Measurements from ENCODE around the gene LRP4.

The LRP4 gene

GRCh38 chr11:46892838-46893237 lies 25.5 kb downstream of the LRP4 start:
- DNase-seq = no peak

- DNase-seq = no peak
Observed at GRCh38 chr11:46892109-46892508, 26.2 kb downstream of the LRP4 start.

- DNase-seq = no peak
Observed at GRCh38 chr11:46890665-46891064, 27.7 kb downstream of the LRP4 start.

- peak; percentile 69 to 74 for DNase-seq
Observed at GRCh38 chr11:46889689-46890475, 28.5 kb downstream of the LRP4 start.

- no peak for DNase-seq
Observed at GRCh38 chr11:46889251-46889650, 29.1 kb downstream of the LRP4 start.

GRCh38 chr11:46888636-46889035 lies 29.7 kb downstream of the LRP4 start:
- no peak for DNase-seq

- no peak for DNase-seq
Observed at GRCh38 chr11:46886211-46886610, 32.1 kb downstream of the LRP4 start.

- no peak for DNase-seq
Observed at GRCh38 chr11:46879056-46879585, 39.2 kb downstream of the LRP4 start.

- DNase-seq = no peak
Observed at GRCh38 chr11:46877580-46877979, 40.8 kb downstream of the LRP4 start.

GRCh38 chr11:46876471-46876870 lies 41.9 kb downstream of the LRP4 start:
- DNase-seq = no peak

GRCh38 chr11:46874586-46874985 lies 43.8 kb downstream of the LRP4 start:
- no peak for DNase-seq

GRCh38 chr11:46868912-46869311 lies 49.4 kb downstream of the LRP4 start:
- DNase-seq = no peak

GRCh38 chr11:46865340-46865739 lies 53.0 kb downstream of the LRP4 start:
- no peak for DNase-seq

GRCh38 chr11:46860218-46860617 lies 58.1 kb downstream of the LRP4 start:
- DNase-seq = no peak

GRCh38 chr11:46858920-46859546 lies 59.3 kb downstream of the LRP4 start:
- no peak for DNase-seq

- DNase-seq = no peak
Observed at GRCh38 chr11:46857666-46858065, 60.7 kb downstream of the LRP4 start.

GRCh38 chr11:46856605-46857343 lies 61.6 kb downstream of the LRP4 start:
- DNase-seq = no peak

GRCh38 chr11:46855863-46856262 lies 62.5 kb downstream of the LRP4 start:
- DNase-seq = no peak

GRCh38 chr11:46855167-46855566 lies 63.2 kb downstream of the LRP4 start:
- DNase-seq = no peak

- DNase-seq = no peak
Observed at GRCh38 chr11:46850829-46851380, 67.4 kb downstream of the LRP4 start.

GRCh38 chr11:46849631-46850030 lies 68.7 kb downstream of the LRP4 start:
- DNase-seq = no peak

GRCh38 chr11:46846510-46846830 lies 71.9 kb downstream of the LRP4 start:
- DNase-seq = no peak

GRCh38 chr11:46845740-46846509 lies 72.4 kb downstream of the LRP4 start, which contains the start of gene CKAP5:
Gene CKAP5 (minus strand): TSS chr11:46846280. CDS start chr11:46821231, 25,049 bp downstream.
- DNase-seq = peak; percentile 91 to 92
